Upper lobe of left lung (tissue), 6 donors: ENCODE measurements around the gene HSPB8. TPM values are rescaled to one million over a fixed set of nuclear protein-coding genes. Genes with fewer than 3 reads are reported as not detected.

Source experiments
- ATAC-seq, 2 donors: fragments of 200-7000 bp; cut with Tn5 transposase; one replicate each; pipeline ENCODE4 v1.9.1; 2022; ENCODE audit warnings: mild to moderate bottlenecking in 2 of 2, moderate library complexity in 2 of 2; ENCODE audit not compliant: low FRiP score in 2 of 2
- DNase-seq, 2 donors: peaks; one replicate each; pipeline ENCODE4 v3.0.0-alpha.2; 2019 to 2020
- H3K27ac ChIP-seq, 4 donors: fragments of 200-600 bp; sonication (generic); one replicate each; pipeline ENCODE4 v1.5.1; 2016 to 2019
- H3K27me3 ChIP-seq, 4 donors: fragments of 200-600 bp; sonication (generic); one replicate each; pipeline ENCODE4 v1.5.1; 2017 to 2019
- H3K36me3 ChIP-seq, 4 donors: fragments of 200-600 bp; sonication (generic); one replicate each; pipeline ENCODE4 v1.5.1; 2016 to 2019
- H3K4me1 ChIP-seq, 4 donors: fragments of 200-600 bp; sonication (generic); one replicate each; pipeline ENCODE4 v1.5.1; 2018 to 2019
- H3K4me3 ChIP-seq, 4 donors: fragments of 200-600 bp; sonication (generic); one replicate each; pipeline ENCODE4 v1.5.1; 2017 to 2019; ENCODE audit warnings: mild to moderate bottlenecking in 2 of 4, moderate library complexity in 1 of 4
- H3K9me3 ChIP-seq, 4 donors: fragments of 200-600 bp; sonication (generic); one replicate each; pipeline ENCODE4 v1.5.1; 2018 to 2019
- CTCF ChIP-seq, 6 experiments: fragments of 450-650 bp in 4 of 6; fragments of 200-600 bp in 2 of 6; sonication (generic) in 2 of 6; IDR thresholded peaks; one replicate each; pipeline ENCODE4 v1.5.1; 2016 to 2019; ENCODE audit warnings: antibody characterized with exemption in 6 of 6
- EP300 ChIP-seq, 4 donors: sonication (generic); formaldehyde crosslinking; IDR thresholded peaks; one replicate each; pipeline ENCODE4 v1.5.1; 2017; ENCODE audit warnings: antibody characterized with exemption in 4 of 4, control low read depth in 2 of 4
- POLR2A ChIP-seq, 4 donors: fragments of 450-650 bp; IDR thresholded peaks; one replicate each; pipeline ENCODE4 v1.5.1; 2016 to 2017; ENCODE audit warnings: antibody characterized with exemption in 4 of 4, mild to moderate bottlenecking in 2 of 4
- POLR2AphosphoS5 ChIP-seq, 2 donors: sonication (generic); formaldehyde crosslinking; IDR thresholded peaks; one replicate each; pipeline ENCODE4 v1.5.1; 2017; ENCODE audit warnings: antibody characterized with exemption in 2 of 2
- WGBS, 2 donors: methylation state at CpG; one replicate each; pipeline ENCODE4 v1.1.5; 2017 to 2018; 5-methylcytosine and 5-hydroxymethylcytosine counted together
- total RNA-seq, 6 donors: library from RNA; depleted of rRNA in 4 of 6; stranded (reverse); fragments of >200 nt in 4 of 6; gene quantifications; one replicate each; pipeline versions ENCODE4 v1.1.0 to v1.2.1, GENCODE V29; 2016 to 2021
- donor health status: DM: no; HTN: no; CAD: no; lungs with moderate emphysema.
- donor health status: DM: no; HTN: yes; CAD: no; lungs with severe emphysema.

Gene HSPB8
- total RNA-seq, 6 donors from 2014 or later, result 15.7 to 59.9 (median 39.8) TPM

DNA sequence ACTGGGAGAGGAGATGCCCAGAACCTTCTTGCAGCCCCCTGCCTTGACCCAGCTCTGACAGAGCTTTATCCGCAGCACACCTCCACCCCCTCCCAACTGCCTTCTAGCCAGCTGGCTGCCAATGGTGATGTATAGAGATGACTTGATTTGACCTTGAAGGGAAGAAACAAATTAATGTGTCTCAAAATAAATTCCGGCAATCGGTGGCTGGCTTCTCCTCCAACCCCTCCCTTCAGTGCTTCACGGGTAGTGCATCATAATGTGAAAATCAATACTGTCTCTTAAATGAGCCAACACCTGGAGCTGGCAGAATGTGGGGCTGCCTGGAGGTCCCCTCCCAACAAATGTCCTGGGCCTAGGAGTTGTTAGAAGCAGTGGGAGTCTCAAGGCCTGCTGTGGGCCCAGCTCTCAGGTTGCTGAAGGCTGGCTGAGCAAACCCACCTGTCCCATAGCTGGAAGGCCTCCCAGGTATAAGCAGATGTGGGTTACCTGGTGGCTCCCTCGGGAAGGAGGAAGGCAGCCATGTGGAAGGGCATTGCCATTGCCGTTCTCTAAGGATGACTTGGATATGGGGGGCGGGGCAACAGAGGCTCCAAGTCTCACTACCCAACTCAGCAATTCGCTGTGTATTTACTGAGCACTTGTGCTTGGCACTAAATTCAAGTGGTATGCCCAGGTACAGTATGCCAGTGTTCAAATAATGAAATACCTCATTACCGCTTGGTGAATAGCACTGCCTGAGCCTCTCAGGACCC lies 23.2 kb downstream of the HSPB8 start:
- TF ChIP-seq EP300 (IDR thresholded peaks at IDR 0.05), result peak in 1 of 4 donors; percentile 44
- no peak for TF ChIP-seq CTCF (IDR thresholded peaks at IDR 0.05)
- H3K4me1 ChIP-seq, result peaks cover 9 to 44% (median 22%) of the 10 kb centered on the region in 4 donors
- WGBS, 2 donors, result 74 to 88% methylated on average over 9 of the region's 9 CpGs
- H3K9me3 ChIP-seq, result no peaks in the 10 kb centered on the region
- no peaks in the 10 kb centered on the region for H3K27me3 ChIP-seq
- H3K4me3 ChIP-seq, result no peak overlapping the region
- H3K27ac ChIP-seq, result no peak overlapping the region
- peak in 1 of 2 donors; percentile 85 for DNase-seq
- H3K36me3 ChIP-seq, result no peaks in the 10 kb centered on the region
- ATAC-seq, result peak in 1 of 2 donors; percentile 79

DNA sequence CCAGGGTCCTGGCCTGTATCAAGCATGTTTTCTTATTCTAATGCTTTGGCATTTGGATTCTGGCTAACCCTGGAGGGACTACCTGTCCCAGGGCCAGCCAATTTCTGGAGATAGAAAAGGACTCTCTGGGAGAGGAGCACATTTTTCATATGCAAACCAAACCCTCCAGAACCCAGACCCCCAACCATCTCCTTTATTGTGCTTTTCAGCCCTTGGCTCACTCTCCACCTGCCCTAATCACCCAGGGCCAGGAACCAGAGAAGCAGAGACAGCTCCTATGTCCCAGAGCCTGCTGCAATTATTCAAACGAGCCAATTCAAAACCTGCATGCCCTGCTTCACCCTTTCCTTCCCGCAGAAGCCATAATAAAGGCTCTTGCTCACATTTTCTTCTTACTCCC lies 23.8 kb downstream of the HSPB8 start:
- no peaks in the 10 kb centered on the region for H3K36me3 ChIP-seq
- no peak overlapping the region for H3K4me3 ChIP-seq
- H3K4me1 ChIP-seq, result peaks cover 9 to 44% (median 25%) of the 10 kb centered on the region in 4 donors
- WGBS, 2 donors, result 34 to 48% methylated on average over 2 of the region's 2 CpGs
- DNase-seq (no peak), ATAC-seq (no peak)
- H3K27me3 ChIP-seq, result no peaks in the 10 kb centered on the region
- H3K27ac ChIP-seq, result no peak overlapping the region
- TF ChIP-seq EP300 (IDR thresholded peaks at IDR 0.05) (no peak), POLR2AphosphoS5 (IDR thresholded peaks at IDR 0.05) (no peak), CTCF (IDR thresholded peaks at IDR 0.05) (no peak), POLR2A (IDR thresholded peaks at IDR 0.05) (no peak)
- no peaks in the 10 kb centered on the region for H3K9me3 ChIP-seq

- no peaks in the 10 kb centered on the region for H3K27me3 ChIP-seq
- H3K9me3 ChIP-seq, result no peaks in the 10 kb centered on the region
- peaks cover 11 to 47% (median 21%) of the 10 kb centered on the region in 4 donors for H3K4me1 ChIP-seq
- 31 to 44% methylated on average over 2 of the region's 2 CpGs for WGBS, 2 donors
- no peak for TF ChIP-seq EP300 (IDR thresholded peaks at IDR 0.05)
- TF ChIP-seq POLR2AphosphoS5 (IDR thresholded peaks at IDR 0.05), result peak; percentile 18 to 43
- H3K27ac ChIP-seq, result peak overlapping the region in 1 of 4 donors; percentile 21
- no peaks in the 10 kb centered on the region for H3K36me3 ChIP-seq
- DNase-seq (no peak), ATAC-seq (peak in 1 of 2 donors; percentile 11)
- H3K4me3 ChIP-seq, result no peak overlapping the region
Observed at GRCh38 chr12:119204131-119204530, 25.4 kb downstream of the HSPB8 start.

DNA sequence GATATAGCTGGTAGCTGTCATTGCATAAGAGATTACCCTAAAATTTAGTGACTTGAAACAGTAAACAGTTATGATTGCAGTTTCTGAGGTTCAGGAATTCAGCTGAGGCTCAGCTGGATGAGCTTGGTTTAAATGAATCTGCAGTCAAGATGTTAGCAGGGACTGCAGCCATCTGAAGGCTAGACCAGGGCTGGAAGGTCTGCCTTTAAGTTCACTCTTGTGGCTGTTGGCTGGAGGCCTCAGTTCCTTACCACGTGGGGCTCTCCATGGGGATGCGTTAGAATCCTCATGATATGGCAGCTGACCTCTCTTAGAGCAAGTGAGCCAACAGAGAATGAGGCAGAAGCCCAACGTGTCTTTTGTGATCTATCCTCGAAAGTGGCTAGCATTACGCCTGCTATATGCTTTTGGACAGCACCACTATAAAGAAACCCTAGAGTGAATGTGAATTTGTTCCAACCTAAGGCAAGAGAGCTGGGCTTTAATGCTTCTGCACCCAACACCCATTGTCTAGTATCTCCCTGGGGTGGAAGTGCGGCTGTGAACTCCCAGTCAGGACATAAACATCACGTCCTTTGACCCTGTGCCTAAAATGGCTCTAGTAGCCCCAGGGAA lies 26.0 kb downstream of the HSPB8 start:
- ATAC-seq (no peak), DNase-seq (no peak)
- Histone ChIP-seq H3K27ac (peak overlapping the region in 1 of 4 donors; percentile 21), H3K4me3 (no peak overlapping the region), H3K27me3 (no peaks in the 10 kb centered on the region), H3K36me3 (no peaks in the 10 kb centered on the region), H3K4me1 (peaks cover 11 to 43% (median 21%) of the 10 kb centered on the region in 4 donors), H3K9me3 (no peaks in the 10 kb centered on the region)
- WGBS, 2 donors, result 72 to 88% methylated on average over 4 to 7 of the region's 7 CpGs
- TF ChIP-seq CTCF (IDR thresholded peaks at IDR 0.05) (no peak), EP300 (IDR thresholded peaks at IDR 0.05) (no peak), POLR2AphosphoS5 (IDR thresholded peaks at IDR 0.05) (no peak), POLR2A (IDR thresholded peaks at IDR 0.05) (no peak)

DNA sequence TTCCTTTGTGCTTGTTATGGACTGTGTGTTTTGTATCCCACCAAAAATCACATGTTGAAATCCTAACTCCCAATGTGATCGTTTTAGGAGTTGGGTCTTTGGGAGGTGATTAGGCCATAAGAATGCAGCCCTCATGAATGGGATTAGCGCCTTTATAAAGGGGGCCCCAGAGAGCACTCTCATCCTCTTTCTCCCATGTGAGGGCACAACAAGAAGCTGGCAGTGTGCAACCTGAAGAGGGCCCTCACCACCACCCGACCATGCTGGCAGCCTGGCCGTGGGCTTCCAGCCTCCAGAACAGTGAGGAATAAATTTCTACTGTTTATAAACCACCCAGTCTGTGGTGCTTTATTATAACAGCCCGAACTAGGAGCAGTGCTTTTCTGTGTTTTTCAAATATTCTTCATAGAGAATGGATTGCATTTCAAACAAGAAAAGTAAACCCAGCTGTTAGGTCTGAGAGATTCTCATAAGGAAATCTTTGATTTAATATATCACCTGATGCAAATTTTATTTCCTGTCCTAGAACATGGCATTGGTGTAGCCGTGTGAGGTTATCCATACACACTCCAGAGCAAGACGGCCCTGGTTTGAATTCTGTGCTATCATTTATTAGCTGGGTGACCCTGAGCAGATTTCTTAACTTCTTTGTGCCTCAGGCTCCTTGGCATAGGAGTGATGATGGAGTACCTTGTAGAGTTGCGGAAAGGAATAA lies 27.8 kb downstream of the HSPB8 start:
- TF ChIP-seq POLR2A (IDR thresholded peaks at IDR 0.05) (no peak), EP300 (IDR thresholded peaks at IDR 0.05) (no peak), CTCF (IDR thresholded peaks at IDR 0.05) (no peak), POLR2AphosphoS5 (IDR thresholded peaks at IDR 0.05) (no peak)
- 54 to 67% methylated on average over 8 of the region's 8 CpGs for WGBS, 2 donors
- DNase-seq (no peak), ATAC-seq (no peak)
- H3K4me3 ChIP-seq, result no peak overlapping the region
- H3K9me3 ChIP-seq, result no peaks in the 10 kb centered on the region
- H3K36me3 ChIP-seq, result no peaks in the 10 kb centered on the region
- no peaks in the 10 kb centered on the region for H3K27me3 ChIP-seq
- H3K27ac ChIP-seq, result peak overlapping the region in 2 of 4 donors; percentile 20 to 35
- peaks cover 7 to 34% (median 17%) of the 10 kb centered on the region in 4 donors for H3K4me1 ChIP-seq
